ENCODE data around the gene SNTA1. TPM values are rescaled to one million over a fixed set of nuclear protein-coding genes. Genes with fewer than 3 reads are reported as not detected.

The SNTA1 gene
- total and polyA plus RNA-seq, 10 donors = 2.4 to 8.7 (median 4.4) TPM

- Histone ChIP-seq H3K27me3 (replicated peaks in 1 of 7) (no peaks in the 10 kb centered on the region), H3K36me3 (no peaks in the 10 kb centered on the region), H3K4me3 (no peak overlapping the region), H3K9me3 (no peaks in the 10 kb centered on the region), H3K27ac (no peak overlapping the region), H3K4me1 (no peaks in the 10 kb centered on the region)
- WGBS, 5 donors = 92 to 96% (median 95%) methylated on average over 8 of the region's 8 CpGs
- TF ChIP-seq, protein P1, sequence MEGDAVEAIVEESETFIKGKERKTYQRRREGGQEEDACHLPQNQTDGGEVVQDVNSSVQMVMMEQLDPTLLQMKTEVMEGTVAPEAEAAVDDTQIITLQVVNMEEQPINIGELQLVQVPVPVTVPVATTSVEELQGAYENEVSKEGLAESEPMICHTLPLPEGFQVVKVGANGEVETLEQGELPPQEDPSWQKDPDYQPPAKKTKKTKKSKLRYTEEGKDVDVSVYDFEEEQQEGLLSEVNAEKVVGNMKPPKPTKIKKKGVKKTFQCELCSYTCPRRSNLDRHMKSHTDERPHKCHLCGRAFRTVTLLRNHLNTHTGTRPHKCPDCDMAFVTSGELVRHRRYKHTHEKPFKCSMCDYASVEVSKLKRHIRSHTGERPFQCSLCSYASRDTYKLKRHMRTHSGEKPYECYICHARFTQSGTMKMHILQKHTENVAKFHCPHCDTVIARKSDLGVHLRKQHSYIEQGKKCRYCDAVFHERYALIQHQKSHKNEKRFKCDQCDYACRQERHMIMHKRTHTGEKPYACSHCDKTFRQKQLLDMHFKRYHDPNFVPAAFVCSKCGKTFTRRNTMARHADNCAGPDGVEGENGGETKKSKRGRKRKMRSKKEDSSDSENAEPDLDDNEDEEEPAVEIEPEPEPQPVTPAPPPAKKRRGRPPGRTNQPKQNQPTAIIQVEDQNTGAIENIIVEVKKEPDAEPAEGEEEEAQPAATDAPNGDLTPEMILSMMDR (IDR thresholded peaks at IDR 0.05 in 8 of 11, conservative IDR thresholded peaks at IDR 0.05 in 3 of 11) = no peak
- TF ChIP-seq POLR2AphosphoS5 (IDR thresholded peaks at IDR 0.05) = no peak
- TF ChIP-seq POLR2A (IDR thresholded peaks at IDR 0.05) = no peak
- DNase-seq = peak; percentile 27
- intact Hi-C loops (cut with DNase I; ENCODE audit: low total_unique reads) = no loop called here
These were observed 37.9 kb upstream of the SNTA1 start for GRCh38 chr20:33481431-33481941.

- intact Hi-C loops (cut with DNase I; ENCODE audit: low total_unique reads) = no loop called here
- Histone ChIP-seq H3K36me3 (no peaks in the 10 kb centered on the region), H3K27ac (no peak overlapping the region), H3K4me1 (peaks cover 0 to 14% (median 6%) of the 10 kb centered on the region in 6 donors), H3K9me3 (no peaks in the 10 kb centered on the region), H3K27me3 (replicated peaks in 1 of 7) (no peaks in the 10 kb centered on the region), H3K4me3 (no peak overlapping the region)
- 90 to 96% (median 95%) methylated on average over 5 of the region's 5 CpGs for WGBS, 5 donors
- TF ChIP-seq POLR2A (IDR thresholded peaks at IDR 0.05) (no peak), POLR2AphosphoS5 (IDR thresholded peaks at IDR 0.05) (no peak)
- TF ChIP-seq, protein P1 (IDR thresholded peaks at IDR 0.05 in 8 of 11, conservative IDR thresholded peaks at IDR 0.05 in 3 of 11) = no peak
- peak; percentile 15 for DNase-seq
These were observed 36.5 kb upstream of the SNTA1 start for GRCh38 chr20:33480048-33480447.

- H3K36me3 ChIP-seq = no peaks in the 10 kb centered on the region
- no peak overlapping the region for H3K27ac ChIP-seq
- 85 to 95% (median 89%) methylated on average over 6 to 7 of the region's 7 CpGs for WGBS, 5 donors
- intact Hi-C loops (cut with DNase I; ENCODE audit: low total_unique reads) = no loop called here
- peaks cover 0 to 15% (median 6%) of the 10 kb centered on the region in 6 donors for H3K4me1 ChIP-seq
- TF ChIP-seq POLR2A (IDR thresholded peaks at IDR 0.05) = no peak
- no peak for TF ChIP-seq POLR2AphosphoS5 (IDR thresholded peaks at IDR 0.05)
- TF ChIP-seq, protein P1 (IDR thresholded peaks at IDR 0.05 in 8 of 11, conservative IDR thresholded peaks at IDR 0.05 in 3 of 11) = no peak
- no peaks in the 10 kb centered on the region for H3K27me3 ChIP-seq (replicated peaks in 1 of 7)
- H3K9me3 ChIP-seq = no peaks in the 10 kb centered on the region
- H3K4me3 ChIP-seq = no peak overlapping the region
- DNase-seq = no peak
These were observed 34.0 kb upstream of the SNTA1 start for GRCh38 chr20:33477386-33478234.

Measured in spleen (tissue), 11 donors.